Esophagus squamous epithelium (tissue), 4 donors: ENCODE results near the gene SLCO1B3.

Experiments
- CTCF ChIP-seq, 6 experiments: fragments of 450-650 bp in 4 of 6; fragments of 200-600 bp in 2 of 6; sonication (generic) in 2 of 6; IDR thresholded peaks; one replicate each; pipeline ENCODE4 v1.5.1; 2016 to 2019; ENCODE audit warnings: antibody characterized with exemption in 6 of 6, mild to moderate bottlenecking in 4 of 6, moderate library complexity in 4 of 6
- POLR2A ChIP-seq, 4 donors: fragments of 450-650 bp; IDR thresholded peaks; one replicate each; pipeline ENCODE4 v1.6.1; 2017; ENCODE audit warnings: antibody characterized with exemption in 4 of 4, mild to moderate bottlenecking in 4 of 4, moderate library complexity in 3 of 4

- TF ChIP-seq CTCF (IDR thresholded peaks at IDR 0.05) (no peak), POLR2A (IDR thresholded peaks at IDR 0.05) (no peak)
Observed at GRCh38 chr12:20885552-20885951, 75.0 kb downstream of the SLCO1B3 start.
